Ramos (cell line): Measurements from ENCODE around the gene MYOZ1.

ENCODE experiments used
- in situ Hi-C: fragments of 300-500 bp; cut with MboI; formaldehyde crosslinking; loops from one replicate; pipeline ENCODE4 v1.14.3; 2022; ENCODE audit warnings: low sequenced_read_pairs; ENCODE audit not compliant: unreplicated experiment

Gene MYOZ1

DNA sequence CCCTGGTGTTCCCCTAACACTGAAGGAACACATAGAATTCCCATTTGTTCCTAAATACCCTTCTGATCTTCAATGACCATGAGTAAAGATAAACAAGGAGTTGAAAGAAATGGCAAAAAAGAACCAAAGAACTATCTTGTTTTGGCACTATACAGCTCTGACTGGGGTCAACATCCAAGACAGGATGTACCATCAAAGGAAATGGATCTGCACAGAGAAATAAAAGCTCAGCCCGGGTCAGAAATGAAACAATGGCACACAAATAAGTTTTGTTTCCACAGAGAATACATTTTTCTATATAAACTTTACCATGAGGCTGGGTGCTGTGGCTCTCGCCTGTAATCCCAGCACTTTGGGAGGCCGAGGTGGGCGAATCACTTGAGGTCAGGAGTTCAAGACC, 32.2 kb downstream of the MYOZ1 start:
- in situ Hi-C loops, result no loop called here

DNA sequence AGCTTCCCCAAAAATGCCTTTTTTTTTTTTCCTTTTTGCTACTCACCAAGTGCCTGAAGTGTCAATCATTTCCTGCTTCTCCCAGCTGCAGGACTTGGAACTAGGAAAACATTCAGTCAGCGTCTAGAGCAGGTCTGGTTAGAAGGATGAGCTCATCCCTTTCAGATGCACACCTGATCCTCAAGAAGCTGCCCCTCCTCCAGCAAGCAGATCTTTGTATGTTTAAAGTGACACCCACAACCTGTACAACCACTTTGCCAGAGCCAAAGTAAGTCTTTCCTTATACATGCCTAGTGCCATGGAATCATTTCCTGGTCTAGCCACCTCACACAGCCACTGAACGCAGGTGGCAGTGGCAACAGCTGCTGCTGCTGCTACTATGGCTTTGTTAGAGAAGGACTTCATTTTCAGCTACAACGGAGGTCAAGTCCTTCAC, 39.8 kb downstream of the MYOZ1 start:
- in situ Hi-C loops, result no loop called here

DNA sequence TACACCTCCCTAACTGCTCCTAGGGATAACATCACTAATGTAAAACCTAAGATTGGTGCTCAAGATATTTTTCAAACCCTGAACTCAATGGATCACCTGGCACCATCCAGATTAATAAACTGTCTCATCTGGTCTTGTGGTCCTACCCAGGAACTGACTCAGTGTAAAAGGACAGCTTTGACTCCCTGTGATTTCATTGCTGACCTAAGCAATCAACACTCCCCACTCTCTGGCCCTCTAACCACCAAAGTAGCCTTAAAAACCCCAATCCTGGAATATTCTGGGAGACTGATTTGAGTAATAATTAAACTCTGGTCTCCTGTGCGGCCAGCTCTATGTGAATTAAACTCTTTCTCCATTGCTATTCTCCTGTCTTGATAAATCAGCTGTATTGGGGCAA, 43.9 kb downstream of the MYOZ1 start:
- in situ Hi-C loops, result no loop called here

DNA sequence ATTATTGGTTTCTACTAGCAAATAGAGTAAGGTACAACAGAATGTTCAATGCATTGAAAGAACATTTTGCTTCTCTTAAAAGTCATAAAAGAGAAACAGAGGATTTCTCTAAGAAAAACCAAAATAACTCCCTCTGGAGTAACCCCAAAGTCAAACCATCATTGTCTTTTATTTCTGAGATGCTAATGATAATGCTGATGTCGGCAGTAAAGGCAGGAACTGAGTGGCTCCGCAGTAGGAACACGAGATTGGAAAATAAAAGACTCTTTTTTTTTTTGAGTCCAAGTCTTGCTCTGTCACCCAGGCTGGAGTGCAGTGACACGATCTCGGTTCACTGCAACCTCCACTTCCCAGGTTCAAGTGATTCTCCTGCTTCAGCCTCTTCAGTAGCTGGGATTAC, 47.5 kb downstream of the MYOZ1 start:
- in situ Hi-C loops, result no loop called here

DNA sequence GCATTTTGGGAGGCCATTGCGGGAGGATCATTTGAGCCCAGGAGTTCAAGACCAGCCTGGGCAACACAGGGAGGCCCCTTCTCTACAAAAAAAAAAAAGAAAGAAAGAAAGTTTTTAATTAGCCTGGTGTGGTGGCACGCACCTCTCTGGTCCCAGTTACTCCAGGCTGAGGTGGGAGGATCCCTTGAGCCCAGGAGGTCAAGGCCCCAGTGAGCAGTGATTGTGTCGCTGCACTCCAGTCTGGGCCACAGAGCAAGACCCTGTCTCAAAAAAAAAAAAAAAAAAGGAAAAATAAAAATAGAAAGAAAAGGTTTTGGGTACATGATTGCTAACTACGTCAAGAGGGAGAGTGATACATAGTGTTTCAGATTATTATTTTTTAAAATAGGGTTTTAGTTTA, 48.2 kb downstream of the MYOZ1 start:
- in situ Hi-C loops, result no loop called here

DNA sequence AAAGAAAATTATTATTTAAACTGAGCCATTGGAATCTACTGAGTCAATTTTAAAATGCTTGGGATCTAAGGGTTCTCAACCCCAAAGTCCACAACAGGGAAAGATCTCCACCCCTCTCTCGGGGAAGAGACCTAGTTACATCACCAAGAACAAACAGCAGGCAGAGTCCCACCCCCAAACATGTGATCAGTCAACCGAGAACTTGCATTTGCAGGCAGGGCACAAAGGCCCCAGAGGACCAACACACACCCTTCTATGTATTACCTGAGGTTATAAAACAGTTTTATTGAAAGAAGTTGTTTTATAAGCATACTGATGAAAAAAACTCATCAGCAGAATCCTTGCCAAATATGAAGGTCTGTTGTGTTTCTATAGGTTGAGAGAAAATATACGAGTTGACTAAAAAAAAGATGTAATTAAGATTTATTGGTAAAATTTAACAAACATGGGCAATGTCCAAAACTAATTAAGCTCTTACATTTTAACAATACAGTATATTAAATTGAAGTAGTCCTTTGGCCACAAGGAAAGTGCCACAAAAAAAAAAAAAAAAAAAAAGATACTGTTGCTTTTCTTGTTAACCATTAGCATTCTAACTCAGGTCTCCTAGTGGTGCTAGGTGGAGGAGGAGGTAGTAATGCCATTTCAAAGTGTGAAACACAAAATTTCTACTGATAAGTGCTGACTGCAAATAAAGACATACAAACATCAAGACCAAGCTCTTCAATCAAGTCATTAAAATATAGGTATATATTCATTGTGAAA, 49.2 kb downstream of the MYOZ1 start:
- in situ Hi-C loops, result no loop called here

DNA sequence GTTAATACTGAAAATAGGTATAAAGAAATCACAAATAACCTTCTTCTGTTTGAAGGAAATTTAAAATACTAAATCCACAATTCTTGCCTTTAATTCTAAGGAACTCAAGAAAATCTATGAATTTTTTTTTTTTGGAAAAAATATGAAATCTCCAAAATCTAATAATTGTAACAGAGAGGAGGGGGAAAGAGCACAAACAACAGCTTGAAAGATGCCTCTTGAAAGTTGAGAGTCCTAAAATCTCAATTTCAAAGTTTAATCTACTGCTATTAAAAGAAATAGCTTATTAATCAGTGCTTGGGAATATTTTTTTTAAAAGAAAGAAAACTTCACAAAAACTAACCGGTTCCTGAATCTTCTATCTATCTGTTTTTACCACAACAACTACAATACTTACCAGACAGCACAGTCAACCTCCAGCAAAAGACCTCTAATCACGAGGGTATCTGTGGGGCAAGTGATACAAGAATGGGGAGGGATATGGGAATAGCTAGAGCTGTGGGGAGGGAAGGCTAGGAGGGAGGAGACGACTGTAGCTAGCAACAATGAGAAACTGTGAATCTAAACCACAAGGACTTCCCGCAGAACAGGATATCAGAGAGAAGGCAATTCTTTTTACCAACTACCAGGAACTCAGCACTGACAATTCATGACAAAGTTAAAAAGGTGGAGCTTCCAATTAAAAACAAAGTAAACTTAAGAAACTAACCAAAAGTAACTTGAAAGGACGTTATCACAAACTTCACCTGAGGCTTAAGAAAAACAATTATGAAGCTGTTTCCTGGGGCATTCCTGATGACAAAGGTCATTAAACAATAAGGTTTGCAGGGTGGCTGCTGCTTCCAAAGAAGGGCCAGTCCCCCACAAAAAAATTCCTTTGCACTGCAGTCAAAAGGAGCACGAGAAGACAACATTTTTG, 50.1 kb downstream of the MYOZ1 start, which contains the start of gene USP54:
Gene USP54 (minus strand): TSS at position 462 of the 919 bp plus-strand sequence. CDS start 15,684 bp downstream, outside the sequence.
- in situ Hi-C loops, result no loop called here

DNA sequence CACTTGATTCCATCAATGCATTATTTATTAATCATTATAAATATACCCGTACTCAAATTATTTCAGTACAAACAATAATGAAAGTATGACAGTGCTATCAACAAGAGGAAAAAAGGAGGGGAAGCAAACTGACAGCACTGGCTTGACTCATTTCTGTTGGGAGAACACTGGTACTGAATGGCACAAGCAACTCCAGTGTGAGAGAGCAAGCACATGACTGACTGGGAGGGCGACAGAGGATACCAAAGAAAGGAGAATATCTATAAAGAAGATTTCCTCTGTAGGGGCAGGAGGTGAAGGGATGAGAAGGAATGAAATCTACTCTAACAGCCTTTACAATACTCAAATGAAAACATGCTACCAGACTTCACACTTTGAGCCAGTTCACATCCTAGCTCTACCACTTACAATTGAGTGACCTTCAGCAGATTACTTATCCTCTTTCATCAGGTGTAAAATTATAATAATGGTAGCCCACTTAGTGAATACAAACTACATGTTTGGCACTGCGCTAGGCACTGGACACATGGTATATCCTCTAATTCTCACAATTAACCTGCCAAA, 51.6 kb downstream of the MYOZ1 start:
- in situ Hi-C loops, result no loop called here

DNA sequence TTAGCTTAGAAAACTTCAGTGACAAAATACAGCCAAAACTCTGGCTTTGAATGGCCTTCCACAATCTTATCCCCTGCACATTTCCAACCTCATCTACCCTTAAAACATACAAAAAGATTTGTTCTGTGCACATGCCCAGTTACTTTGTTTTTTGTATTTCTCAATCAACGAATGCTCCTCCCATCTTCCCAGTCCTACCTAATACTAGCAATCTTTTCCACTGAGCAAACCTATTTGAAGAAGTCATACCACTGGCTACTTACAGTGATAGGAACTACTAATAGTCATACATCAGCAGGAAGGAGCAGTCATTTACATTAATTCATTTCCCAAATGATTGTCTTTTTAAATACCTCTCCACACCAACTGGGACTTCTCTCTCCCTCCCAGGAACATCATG, 52.6 kb downstream of the MYOZ1 start:
- in situ Hi-C loops, result no loop called here

DNA sequence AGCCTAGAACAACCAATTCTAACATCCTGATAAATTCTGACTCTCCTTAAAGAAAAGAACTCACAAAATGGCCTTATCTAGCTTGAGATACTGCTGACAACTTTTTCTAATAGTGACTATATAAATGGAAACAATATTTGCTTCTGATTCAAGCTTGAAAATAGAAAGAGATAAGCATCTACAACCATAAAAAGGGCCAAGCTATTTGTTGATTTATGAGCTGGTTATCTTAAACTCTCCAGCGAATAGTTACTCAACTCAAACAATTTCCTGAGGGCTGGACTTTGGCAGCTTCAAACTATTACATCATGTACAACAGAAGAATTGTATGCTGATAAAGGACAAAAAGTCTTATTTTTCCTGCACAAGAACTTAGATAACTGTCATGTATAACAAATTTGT, 54.7 kb downstream of the MYOZ1 start:
- in situ Hi-C loops, result no loop called here

DNA sequence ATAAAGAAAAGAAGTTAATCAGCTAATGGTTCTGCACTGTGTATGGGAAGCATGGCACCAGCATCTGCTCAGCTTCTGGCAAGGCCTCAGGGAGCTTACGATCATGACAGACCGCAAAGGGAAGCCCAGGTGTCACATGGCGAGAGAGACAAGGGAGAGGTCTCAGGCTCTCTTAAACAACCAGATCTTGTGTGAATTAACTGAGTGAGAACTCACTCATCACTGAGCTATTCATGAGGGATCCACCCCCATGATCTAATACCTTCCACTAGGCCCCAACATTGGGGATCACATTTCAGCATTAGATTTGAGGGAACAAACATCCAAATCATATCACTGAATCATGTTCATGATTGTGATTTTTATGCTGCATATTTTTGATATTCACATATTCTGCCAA, 55.9 kb downstream of the MYOZ1 start:
- in situ Hi-C loops, result no loop called here

DNA sequence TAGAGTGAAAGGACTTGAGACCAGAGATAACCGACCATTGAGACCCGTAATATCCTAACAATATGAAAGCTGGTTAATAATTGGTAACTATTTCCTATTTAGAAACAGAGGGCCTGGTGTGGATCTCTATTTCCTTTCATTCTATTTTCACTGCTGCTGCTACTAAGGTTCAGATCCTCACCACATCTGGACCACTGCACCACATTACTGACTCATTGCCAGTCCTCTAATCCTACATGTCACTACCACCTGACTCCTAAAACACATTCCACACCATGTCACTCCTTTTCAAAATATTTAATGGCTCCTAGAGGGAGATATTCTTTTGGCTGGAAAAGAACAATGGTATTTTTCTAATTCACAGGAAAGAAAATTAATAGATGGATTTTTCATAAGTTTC, 56.5 kb downstream of the MYOZ1 start:
- in situ Hi-C loops, result no loop called here

DNA sequence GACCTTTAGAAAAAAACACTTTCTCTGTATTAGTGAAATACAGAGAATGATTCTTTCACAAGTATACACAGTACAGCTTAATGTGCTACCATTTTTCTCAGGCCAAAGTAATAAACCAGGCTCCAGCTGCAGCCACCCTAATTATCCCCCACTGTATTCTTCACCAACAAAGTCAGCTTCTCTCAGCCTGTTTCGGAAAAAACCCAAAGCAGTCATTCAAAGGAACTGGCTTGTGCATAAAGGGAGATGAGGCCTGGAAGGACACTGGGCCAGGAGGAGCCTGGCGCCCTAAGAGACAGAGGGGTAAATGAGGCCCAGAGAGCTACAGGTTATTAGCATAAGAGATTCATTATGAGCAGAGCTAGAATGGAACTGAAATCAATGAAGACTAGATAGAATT, 59.4 kb downstream of the MYOZ1 start:
- in situ Hi-C loops, result no loop called here
